GM19043 (cell line): ENCODE results near the gene TMPRSS11F.

Experiments
- ATAC-seq: cut with Tn5 transposase; IDR thresholded peaks from one replicate; pipeline ENCODE4 v1.9.1; 2021; ENCODE audit warnings: low read depth; ENCODE audit not compliant: unreplicated experiment

Gene TMPRSS11F

DNA sequence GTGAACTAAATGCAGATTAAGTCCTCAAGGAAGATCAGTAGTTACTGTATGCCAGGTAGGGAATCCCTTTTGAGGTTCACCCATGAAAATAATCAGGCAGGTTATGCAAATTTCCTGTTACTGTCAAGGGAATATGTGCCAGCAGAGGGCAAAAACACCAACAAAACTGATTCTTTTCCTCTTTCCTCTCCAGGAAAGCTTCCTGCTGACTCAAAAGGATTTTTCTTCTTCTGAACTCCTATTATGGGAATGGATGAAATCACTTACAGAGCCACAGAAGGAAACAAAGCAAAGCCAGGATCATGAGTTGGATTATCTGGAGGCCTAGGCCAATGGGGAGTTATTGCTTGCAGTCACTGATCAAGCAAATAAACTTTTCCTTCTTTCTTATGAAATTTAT is 49.7 kb downstream of the TMPRSS11F start:
- no peak for ATAC-seq

DNA sequence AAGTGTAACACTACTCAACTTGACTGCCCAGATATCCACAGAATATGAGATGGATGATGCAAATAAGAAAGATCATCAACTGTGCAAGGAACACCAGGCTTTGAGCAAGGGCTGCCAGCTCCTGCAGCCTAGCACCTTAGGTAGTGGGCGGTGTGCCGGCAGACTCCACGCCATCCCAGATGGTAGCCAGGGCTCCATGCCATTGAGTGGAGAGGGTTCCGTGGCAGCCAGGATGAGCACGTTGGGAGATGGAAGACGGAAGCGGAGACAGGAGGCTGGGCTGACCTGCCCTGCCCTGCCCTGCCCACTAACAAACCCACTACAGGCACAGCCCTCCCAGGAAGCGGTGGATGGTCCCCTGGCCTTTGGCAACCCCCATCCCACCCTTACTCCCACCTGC is 51.9 kb downstream of the TMPRSS11F start:
- no peak for ATAC-seq

DNA sequence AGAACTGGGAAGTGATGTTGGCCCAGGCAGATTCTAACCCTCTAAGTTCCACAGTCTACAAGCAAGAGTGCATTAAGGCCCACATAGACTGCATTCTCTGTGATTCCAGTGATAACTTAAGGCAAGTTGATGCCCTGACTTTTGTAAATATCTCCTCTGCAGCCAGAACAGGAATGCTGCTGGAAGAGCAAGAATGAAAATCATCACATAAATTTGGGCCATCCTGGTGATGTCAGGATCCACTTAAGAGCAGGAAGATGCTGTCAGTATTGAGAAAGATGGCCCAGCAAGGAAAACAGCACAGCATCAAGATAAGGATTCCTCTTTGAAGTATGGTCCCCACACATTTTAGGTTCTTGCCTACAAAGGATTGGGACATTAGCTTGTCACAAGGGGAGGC is 52.4 kb downstream of the TMPRSS11F start:
- ATAC-seq, result no peak

DNA sequence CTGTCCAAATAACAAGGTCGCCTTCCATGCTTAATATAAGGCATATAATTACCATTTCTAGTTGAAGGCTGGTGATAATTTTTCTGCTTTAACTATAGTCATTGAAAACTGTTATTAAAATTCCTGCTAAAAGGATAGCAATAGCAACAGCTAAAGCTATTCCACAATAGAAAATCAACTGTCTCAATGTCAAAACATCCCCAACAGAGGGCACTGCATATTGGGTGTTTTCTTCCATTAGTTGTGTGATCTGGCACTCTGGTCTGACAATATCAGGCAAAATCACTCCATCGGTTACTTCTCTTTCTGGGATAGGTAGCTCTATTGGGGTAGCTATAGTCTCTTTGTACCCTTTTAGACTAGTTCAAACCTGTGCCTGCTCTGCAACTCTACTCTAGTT is 53.5 kb downstream of the TMPRSS11F start:
- ATAC-seq, result no peak

DNA sequence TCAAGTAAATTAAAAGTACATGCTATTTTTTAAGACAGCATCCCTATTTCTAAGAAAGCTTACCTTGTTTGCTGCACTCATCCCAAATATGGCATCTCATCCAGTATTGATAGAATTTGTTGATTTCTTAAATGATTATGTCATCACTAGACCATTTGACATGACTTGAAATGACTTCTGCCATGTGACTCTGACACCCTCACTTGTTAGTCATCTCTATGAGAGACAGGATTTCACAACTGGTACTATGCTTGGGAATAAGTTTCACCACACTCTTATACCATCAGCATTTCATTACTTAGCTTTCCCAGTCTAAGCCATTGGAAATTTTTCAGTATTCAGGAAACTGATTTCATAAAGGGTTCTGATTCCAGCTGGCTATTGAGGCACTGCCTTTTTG is 55.3 kb downstream of the TMPRSS11F start:
- no peak for ATAC-seq

DNA sequence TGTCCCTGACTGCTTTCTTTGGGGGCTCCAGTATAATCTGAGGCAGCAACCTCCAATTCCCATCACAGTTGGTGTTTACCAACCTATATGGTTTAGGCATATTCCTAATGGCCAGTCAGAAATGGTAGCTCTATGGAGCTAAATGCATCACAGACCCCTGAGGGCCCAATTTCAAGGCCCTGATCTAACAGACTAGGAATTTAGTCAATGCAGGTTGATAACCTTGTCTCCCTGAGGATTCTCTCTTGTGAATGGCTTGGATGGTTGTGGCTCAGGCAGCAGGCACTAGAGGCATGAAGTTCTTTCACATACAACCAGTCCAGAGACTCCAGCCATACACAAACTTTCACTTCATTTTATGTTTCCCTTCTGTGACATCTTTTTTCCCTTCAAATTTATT is 59.4 kb downstream of the TMPRSS11F start:
- no peak for ATAC-seq

DNA sequence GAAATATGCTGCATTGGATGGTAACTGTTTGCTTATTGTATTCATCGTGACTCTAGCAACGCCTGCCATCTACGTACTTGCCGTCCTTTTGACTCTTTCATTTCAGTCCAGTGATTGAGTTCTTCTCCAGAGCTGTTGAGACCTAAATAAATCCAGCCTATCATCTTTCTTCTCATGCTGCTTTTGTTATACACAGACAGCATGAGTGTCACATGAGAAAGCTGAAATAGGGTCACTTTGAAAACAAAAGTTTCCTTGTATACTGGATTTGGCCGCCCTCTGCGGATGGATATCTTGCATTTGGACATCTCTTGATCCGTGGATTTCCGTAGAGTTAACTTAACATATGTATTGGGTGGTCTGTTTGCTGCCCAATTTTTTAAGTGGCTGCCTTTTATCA is 67.2 kb downstream of the TMPRSS11F start:
- ATAC-seq, result no peak

DNA sequence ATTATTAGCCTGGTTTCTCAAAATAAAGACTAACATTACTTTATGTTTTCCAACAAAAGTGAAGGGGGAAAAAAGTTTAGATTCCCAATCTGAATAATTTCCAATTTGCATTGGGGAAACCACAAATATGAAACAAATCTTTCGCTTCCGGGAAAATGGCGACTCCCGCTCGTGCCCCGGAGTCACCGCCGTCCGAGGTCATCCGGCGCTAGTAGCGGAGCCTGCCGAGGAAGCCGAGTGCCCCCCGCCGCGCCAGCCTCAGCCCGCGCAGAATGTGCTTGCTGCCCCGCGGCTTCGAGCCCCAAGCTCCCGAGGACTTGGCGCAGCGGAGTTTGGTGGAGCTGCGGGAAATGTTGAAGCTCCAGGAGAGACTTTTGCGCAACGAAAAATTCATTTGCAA is 91.4 kb downstream of the TMPRSS11F start:
- ATAC-seq, result no peak

DNA sequence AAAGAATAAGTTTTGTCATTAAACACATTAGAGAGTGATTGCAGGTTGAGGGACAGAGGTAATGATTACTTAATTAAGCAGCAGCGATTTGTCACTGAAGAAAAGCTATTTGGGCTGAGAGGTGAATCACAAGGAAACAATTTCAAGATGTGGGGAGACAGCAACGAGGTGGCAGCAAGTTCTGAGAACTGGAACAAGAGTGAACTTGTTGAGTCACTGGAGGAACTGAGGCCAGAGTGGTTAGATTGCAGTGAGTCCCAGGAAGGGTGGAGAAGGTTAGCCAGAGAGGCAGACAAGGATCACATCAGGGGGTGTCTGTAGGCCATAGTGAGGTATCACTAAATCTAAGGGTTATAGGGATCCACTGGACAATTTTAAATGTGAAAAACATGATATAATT is 108.5 kb downstream of the TMPRSS11F start:
- ATAC-seq, result no peak

DNA sequence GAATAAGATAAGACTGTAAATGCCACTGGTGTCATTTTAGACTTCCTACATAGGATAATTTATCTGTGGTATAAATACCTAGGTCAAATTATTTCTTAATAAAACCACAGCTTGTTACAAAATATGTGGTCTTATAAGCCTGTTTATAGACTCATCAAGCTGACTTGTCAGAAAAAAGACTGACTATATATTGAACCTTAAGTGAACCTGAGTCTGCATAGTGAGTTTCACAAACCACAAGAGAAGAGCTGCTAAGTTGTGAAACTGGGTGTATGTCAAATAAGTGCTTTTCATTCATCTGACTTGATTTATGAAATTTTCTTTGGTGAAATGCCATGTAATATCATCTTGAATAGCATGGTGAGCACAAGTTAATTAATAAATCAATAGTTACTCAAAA is 118.0 kb downstream of the TMPRSS11F start:
- ATAC-seq, result no peak
